GM18867 (cell line): ENCODE data around the gene BGN.

ENCODE experiments used
- ATAC-seq: cut with Tn5 transposase; IDR thresholded peaks from one replicate; pipeline ENCODE4 v1.9.1; 2021; ENCODE audit warnings: mild to moderate bottlenecking, moderate library complexity; ENCODE audit not compliant: unreplicated experiment

Gene BGN

GRCh38 chrX:153481043-153481442 lies 13.7 kb upstream of the BGN start:
- no peak for ATAC-seq

DNA sequence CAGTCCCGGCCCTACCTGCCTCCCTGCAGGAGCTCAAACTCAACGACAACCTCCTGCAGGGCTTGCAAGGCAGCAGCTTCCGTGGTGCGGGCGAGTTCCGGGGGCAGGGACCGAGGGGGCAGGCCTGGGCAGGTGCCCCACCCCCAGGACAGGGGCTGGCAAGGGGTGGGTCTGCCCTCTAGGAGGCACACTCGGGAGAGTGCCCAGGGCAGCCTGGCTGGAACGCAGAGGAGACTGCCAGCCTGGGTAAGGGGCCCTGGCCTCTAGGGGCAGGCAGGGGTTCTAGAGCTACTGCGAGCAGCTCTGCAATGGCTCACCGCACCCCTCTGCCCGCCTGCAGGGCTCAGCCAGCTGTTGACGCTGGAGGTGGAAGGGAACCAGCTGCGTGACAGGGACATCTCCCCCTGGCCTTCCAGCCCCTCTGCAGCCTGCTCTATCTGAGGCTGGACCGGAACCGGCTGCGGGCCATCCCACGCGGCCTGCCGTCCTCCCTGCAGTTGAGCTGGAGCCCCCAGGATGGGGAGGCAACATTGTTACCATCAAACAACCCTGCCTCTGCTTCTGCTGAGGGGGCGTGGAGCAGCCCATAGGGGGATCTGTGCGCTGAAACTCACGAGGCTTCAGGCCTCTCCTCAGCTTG lies 12.3 kb upstream of the BGN start:
- ATAC-seq = no peak

- ATAC-seq = no peak
Measured at GRCh38 chrX:153485396-153486080, 9.2 kb upstream of the BGN start.

DNA sequence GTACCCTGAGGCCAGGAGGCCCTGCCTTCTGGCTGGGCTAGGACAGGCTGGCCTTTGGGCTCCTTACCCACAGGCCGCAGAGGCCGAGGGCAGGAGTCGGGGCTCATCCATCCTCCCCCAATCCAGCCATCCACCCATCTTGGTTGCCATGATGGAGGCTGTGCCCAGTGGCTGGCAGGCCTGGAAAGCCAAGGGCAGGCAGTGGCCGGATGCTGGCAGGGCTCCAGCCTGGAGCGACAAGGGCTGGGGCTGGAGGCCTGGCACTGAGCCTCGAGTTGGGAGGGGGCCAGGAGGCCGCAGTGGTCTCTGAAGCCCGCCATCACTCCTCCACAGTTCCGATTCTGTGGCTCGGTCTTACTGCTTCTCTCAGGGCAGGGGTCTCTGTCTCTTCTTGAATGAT lies 8.6 kb upstream of the BGN start:
- ATAC-seq = no peak

DNA sequence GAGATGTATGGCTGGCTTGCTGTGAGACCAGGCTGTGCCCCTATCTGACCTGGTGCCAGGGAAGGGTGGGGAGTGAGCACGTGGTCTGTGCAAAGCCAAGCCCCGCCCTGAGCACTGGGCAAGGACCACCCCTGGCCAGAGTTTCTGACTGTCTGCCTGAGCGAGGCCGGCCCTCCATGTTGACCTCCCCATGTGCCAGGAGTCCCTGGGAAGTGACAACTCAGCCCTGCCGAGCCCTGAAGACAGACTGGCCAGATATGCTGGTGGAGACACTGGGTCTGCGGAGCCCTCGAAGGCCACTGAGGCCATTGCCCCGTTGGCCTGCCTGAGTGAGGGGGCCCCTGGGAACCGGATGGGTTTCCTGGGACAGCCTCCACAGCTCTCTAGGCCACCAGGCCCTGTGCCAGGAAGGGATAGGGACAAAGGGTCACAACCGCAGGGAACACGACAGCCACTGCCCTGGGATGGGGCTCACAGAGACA lies 7.1 kb upstream of the BGN start:
- no peak for ATAC-seq

DNA sequence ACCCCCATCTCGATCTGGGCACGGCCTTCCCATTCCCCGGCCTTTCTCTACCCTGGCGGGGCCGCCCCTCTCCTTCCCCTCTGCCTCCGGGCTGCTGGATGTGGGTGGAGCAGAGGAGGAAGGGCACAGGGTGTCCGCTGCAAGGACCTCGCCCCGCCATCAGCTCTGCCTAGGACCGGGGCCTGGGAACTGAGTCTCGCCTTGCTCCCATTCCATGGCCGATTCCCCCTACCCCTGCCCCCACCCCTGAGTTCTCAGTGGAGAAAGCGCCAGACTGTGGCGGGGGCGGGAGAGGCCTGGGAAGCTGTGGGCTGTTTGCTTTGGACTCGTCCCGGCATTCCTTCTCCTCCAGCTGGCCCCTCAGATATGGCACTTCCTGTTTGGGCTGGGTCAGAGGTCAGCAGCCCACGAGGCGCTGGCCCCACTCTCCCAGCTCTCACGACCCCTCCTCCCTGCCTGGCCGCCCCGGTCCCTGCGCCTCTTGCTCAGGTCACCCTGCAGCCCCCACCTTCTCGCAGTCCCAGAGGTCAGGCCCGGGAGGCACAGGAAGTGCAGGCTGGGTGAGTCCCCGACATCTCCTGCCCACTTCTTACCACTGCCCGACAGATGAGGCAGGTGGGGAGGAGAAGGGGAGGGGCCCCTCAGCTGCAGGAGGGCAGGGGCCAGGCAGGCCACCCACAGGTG lies 6.4 kb upstream of the BGN start:
- no peak for ATAC-seq

DNA sequence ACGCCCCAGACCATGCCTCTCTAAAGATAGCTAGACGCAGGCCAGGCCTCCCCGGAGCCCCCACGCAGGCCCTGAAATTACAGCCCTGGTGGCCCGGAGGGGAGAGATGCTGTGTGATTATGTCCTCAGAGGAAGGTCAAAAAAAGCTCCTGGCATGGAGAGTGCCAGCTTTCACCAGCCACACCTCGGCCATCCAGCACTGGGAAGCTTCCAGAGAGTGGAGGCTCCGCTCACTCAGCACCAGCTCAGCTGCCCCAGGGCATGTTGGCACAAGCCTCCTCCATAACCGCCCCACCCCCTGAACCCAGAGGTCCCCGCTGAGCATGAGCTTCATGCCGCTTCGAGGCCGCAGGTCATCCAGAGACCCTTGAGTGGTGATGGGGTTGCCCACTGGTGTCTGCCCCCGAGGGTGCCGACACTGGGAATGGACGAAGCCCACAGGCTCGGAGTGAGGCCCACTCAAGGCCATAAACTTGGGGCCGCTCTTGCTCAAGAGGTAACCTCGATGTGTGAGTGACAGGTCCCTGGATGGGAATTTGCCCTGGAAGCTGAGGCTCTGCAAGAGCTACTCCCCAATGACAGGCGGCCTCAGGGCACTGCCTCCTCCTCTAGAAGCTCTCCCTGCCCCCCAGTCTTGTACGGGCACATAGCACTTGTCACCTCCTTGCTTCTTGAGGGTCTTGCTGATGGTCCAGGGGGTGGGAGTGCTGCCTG lies 4.4 kb upstream of the BGN start:
- ATAC-seq = no peak

GRCh38 chrX:153491351-153491914 lies 3.3 kb upstream of the BGN start:
- no peak for ATAC-seq

DNA sequence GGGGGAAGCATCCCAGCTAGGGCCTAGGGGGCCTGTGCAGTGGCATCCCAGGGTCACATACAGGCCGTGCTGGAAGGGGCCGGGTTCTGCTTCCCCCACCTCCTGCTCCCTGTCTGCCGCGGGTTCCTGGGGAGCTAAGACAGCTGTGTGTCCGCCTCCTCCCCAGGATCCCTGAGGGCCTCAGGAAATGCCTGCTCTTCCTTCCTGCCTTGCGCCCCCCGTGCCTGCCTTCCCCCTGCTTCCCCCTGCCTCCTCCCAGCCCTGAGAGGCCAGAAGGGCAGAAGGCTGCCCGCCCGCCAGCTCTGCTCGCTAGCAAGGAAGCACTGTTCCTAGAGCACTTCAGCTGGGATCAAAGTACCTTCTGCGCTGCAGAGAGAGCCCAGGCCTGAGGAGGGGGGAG lies 2.9 kb upstream of the BGN start:
- ATAC-seq = no peak

DNA sequence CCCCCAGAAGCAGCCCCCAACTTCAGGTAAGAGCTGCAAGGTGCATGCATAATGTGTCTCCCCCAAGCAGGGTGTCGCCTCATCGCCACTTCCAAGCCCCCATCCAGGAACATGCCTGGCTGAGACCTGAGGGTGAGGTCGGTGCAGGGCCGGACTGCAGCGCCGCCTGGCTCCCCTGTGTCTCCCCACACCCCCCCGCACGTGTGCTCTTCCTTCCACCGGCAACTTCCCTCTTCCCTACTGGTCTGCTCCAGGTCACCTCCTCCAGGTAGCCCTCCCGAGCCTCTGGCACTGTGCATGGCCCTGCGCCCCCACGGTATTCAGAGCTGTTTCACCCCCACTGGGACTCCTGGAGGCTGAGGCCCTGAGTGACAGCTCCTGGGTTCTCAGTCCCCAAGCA lies 2.2 kb upstream of the BGN start:
- no peak for ATAC-seq

GRCh38 chrX:153493085-153493484 lies 1.7 kb upstream of the BGN start:
- ATAC-seq = no peak

- no peak for ATAC-seq
Measured at GRCh38 chrX:153494061-153494460, 719 bp upstream of the BGN start.

GRCh38 chrX:153495362-153495751 lies 577 bp downstream of the BGN start:
- no peak for ATAC-seq

GRCh38 chrX:153495903-153496589 lies 1.3 kb downstream of the BGN start:
- ATAC-seq = no peak

DNA sequence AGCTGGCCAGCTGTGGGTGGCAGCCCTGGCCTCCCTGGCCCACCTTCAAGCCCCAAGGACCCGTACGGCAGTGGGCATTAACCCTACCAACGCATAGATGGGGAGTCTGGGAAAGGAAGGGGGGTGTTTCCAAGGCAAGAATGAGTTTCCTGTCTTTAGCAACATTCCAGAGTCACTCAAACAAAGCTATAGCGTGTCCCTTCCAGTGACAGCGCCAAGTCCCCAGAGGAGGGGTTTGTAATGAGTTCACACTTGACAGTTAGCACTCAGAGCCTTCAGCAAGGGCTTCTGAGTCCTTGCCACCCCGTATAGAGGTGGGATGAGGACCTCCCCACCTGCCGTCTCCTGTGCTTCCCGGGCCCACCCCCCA lies 1.8 kb downstream of the BGN start:
- ATAC-seq = no peak

- ATAC-seq = no peak
Measured at GRCh38 chrX:153498453-153498852, 3.7 kb downstream of the BGN start.

- ATAC-seq = no peak
Measured at GRCh38 chrX:153499341-153499740, 4.6 kb downstream of the BGN start.

- ATAC-seq = no peak
Measured at GRCh38 chrX:153499876-153500275, 5.1 kb downstream of the BGN start.

DNA sequence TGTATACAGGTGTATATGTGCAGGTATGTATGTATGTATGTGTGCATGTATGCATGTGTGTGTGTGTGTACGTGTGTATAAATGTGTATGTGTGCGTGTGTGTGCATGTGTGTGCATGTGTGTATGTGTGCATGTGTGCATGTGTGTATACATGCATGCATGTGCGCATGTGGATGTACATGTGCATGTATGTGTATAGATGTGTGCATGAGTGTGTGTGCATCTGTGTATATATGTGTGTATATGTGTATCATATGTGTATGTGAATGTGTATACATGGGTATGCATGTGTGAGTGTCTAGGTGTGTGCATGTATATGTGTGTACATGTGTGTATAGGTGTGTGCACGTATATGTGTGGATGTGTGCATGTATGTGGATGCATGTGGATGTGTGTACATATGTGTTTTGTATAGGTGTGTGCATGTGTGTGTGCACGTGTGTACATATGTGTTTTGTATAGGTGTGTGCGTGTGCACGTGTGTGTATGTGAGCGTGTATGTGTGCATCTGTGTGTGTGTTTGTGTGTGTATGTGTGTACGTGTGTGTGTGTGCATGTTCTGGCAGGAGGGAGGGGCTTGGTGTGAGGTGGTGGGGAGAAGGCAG lies 6.0 kb downstream of the BGN start:
- ATAC-seq = no peak

DNA sequence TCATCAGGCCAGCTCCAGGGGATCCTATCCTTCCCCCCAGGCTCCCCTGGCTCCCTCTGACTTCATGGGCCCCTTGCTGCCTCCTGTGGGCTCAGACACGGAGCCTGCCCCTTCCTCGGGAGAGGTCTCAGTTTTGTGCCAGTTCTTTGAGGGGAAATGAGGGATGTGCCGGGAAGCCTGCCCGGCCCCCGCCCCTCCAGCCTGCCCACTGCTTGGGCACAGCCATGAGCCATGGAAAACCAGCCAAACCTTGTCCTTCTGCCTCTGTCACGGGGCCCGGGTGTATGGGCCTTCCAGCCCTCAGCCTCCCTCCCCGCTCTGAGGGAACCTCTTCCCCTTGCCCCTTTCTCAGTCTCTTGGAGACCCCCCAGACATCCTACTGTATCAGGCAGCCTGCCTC lies 6.8 kb downstream of the BGN start:
- no peak for ATAC-seq
